ENCODE measurements around the gene GANC. TPM values are rescaled to one million over a fixed set of nuclear protein-coding genes. Genes with fewer than 3 reads are reported as not detected.
A peak's percentile ranks its signal among the peaks of the same experiment; 100 is the strongest.
"Not testable (repeated sequence)": the region's sequence is repeated elsewhere in the genome, so short reads cannot be mapped to it uniquely, and the experiment has no call there.

Gene GANC
- total and polyA plus RNA-seq, 4 donors, result 19.6 to 105 (median 53.6) TPM

DNA sequence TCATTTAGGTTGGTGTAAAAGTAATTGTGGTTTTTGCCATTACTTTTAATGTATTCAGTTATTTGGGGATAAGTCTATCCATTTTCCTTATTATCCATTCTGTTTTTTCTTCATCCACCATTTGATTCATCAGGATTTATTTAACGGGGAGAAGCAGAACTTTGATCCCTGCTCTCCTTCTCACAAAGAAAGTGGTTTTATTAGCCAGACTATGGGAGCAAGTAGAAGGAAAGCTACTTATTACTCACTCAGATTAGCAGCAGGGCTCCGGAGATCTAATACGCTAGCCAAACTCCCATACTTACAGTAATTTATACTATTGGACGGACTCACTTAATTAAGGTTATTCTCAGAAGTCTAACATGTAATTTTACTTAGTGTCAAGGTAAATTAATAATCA is 14.9 kb downstream of the GANC start:
- WGBS, 2 donors, result 96 to 98% methylated on average over 4 of the region's 4 CpGs
- H3K36me3 ChIP-seq (ENCODE audit: control insufficient read depth in 4 of 4, insufficient read depth in 4 of 4, low read length in 4 of 4), result peaks cover 9 to 28% (median 10%) of the 10 kb centered on the region in 4 donors
- ATAC-seq (ENCODE audit: insufficient read depth, low FRiP score), result no peak

DNA sequence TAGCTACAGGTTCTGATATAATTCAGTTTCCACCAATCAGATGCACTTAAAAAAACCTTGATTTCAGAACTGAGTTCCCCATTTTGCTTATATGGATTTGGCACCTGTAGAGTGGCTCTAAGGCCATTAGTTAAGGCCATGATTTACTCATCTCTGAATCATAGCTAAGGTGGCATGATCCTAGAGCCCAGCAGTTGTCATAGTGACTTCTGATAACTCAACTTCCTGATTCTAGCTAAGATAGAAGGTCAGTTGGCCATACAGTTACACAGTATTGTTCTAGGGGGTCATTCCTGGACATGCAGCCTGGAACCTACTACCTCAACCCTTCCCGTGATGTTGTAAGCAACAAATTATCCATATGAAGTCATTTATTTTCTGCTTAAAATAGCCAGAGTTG is 16.2 kb downstream of the GANC start:
- 93 to 95% methylated on average over 1 of the region's 1 CpG for WGBS, 2 donors
- Histone ChIP-seq H3K36me3 (ENCODE audit: control insufficient read depth in 4 of 4, insufficient read depth in 4 of 4, low read length in 4 of 4) (peaks cover 4 to 30% (median 8%) of the 10 kb centered on the region in 4 donors), H3K4me1 (ENCODE audit: control insufficient read depth in 5 of 5, insufficient read depth in 5 of 5, low read length in 5 of 5) (no peaks in the 10 kb centered on the region), H3K27me3 (ENCODE audit: control insufficient read depth in 3 of 3, insufficient read depth in 3 of 3, low read length in 2 of 3) (no peaks in the 10 kb centered on the region), H3K27ac (ENCODE audit: low read depth in 1 of 2, low read length in 1 of 2) (no peak overlapping the region), H3K9me3 (ENCODE audit: control insufficient read depth in 4 of 4, insufficient read depth in 3 of 4, low read length in 3 of 4) (no peaks in the 10 kb centered on the region), H3K4me3 (no peak overlapping the region), H3K9ac (ENCODE audit: insufficient read depth in 1 of 2, low read length in 2 of 2) (no peak overlapping the region)
- TF ChIP-seq, protein P1, sequence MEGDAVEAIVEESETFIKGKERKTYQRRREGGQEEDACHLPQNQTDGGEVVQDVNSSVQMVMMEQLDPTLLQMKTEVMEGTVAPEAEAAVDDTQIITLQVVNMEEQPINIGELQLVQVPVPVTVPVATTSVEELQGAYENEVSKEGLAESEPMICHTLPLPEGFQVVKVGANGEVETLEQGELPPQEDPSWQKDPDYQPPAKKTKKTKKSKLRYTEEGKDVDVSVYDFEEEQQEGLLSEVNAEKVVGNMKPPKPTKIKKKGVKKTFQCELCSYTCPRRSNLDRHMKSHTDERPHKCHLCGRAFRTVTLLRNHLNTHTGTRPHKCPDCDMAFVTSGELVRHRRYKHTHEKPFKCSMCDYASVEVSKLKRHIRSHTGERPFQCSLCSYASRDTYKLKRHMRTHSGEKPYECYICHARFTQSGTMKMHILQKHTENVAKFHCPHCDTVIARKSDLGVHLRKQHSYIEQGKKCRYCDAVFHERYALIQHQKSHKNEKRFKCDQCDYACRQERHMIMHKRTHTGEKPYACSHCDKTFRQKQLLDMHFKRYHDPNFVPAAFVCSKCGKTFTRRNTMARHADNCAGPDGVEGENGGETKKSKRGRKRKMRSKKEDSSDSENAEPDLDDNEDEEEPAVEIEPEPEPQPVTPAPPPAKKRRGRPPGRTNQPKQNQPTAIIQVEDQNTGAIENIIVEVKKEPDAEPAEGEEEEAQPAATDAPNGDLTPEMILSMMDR (IDR thresholded peaks at IDR 0.05; ENCODE audit: control extremely low read depth, extremely low read depth), result no peak
- DNase-seq, result no peak
- no peak for ATAC-seq (ENCODE audit: insufficient read depth, low FRiP score)

More for the DNA sequence above, 14.9 kb downstream of the GANC start:
- Histone ChIP-seq H3K27me3 (ENCODE audit: control insufficient read depth in 3 of 3, insufficient read depth in 3 of 3, low read length in 2 of 3) (no peaks in the 10 kb centered on the region), H3K4me3 (no peak overlapping the region), H3K4me1 (ENCODE audit: control insufficient read depth in 5 of 5, insufficient read depth in 5 of 5, low read length in 5 of 5) (no peaks in the 10 kb centered on the region), H3K27ac (ENCODE audit: low read depth in 1 of 2, low read length in 1 of 2) (no peak overlapping the region), H3K9ac (ENCODE audit: insufficient read depth in 1 of 2, low read length in 2 of 2) (no peak overlapping the region), H3K9me3 (ENCODE audit: control insufficient read depth in 4 of 4, insufficient read depth in 3 of 4, low read length in 3 of 4) (no peaks in the 10 kb centered on the region)
- TF ChIP-seq, protein P1 (IDR thresholded peaks at IDR 0.05; ENCODE audit: control extremely low read depth, extremely low read depth), result no peak
- DNase-seq, result no peak

DNA sequence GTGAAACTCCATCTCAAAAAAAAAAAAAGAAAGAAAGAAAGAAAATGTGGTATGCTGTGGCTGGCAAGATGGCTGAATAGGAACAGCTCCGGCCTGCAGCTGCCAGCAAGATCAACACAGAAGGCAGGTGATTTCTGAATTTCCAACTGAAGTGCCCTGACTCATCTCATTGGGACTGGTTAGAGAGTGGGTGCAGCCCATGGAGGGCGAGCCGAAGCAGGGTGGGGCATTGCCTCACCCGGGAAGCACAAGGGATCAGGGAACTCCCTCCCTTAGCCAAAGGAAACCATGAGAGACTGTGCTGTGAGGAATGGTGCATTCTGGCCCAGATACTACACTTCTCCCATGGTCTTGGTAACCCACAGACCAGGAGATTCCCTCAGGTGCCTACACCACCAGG is 28.0 kb downstream of the GANC start:
- peak overlapping the region in 1 of 2 donors; percentile 71 for H3K27ac ChIP-seq (ENCODE audit: low read depth in 1 of 2, low read length in 1 of 2)
- H3K4me3 ChIP-seq; H3K36me3 ChIP-seq (ENCODE audit: control insufficient read depth in 4 of 4, insufficient read depth in 4 of 4, low read length in 4 of 4); H3K9me3 ChIP-seq (ENCODE audit: control insufficient read depth in 4 of 4, insufficient read depth in 3 of 4, low read length in 3 of 4); DNase-seq; H3K27me3 ChIP-seq (ENCODE audit: control insufficient read depth in 3 of 3, insufficient read depth in 3 of 3, low read length in 2 of 3); H3K9ac ChIP-seq (ENCODE audit: insufficient read depth in 1 of 2, low read length in 2 of 2); ATAC-seq (ENCODE audit: insufficient read depth, low FRiP score); H3K4me1 ChIP-seq (ENCODE audit: control insufficient read depth in 5 of 5, insufficient read depth in 5 of 5, low read length in 5 of 5): not testable (repeated sequence)
- WGBS, 2 donors, result 78 to 96% methylated on average over 4 of the region's 4 CpGs

DNA sequence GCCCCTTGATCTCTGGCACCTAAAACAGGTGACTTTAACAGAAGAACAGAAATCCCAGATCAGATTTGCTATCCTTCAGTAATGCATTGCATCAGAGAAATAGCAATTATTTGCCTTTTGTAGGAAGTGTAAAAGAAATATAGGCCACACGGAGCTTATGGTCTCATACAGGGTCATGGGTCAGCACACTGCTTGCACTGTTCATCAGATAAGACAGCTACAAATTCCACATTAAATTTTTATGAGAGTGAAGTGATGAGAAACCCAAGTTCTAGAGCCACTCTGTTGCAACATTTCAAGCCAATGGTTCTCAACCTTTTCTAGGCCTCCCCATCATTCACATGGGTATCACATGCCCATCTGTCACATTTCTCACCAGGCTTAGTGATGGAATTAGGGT is 33.7 kb downstream of the GANC start:
- DNase-seq, result no peak
- TF ChIP-seq, protein P1 (IDR thresholded peaks at IDR 0.05; ENCODE audit: control extremely low read depth, extremely low read depth), result no peak
- Histone ChIP-seq H3K4me3 (no peak overlapping the region), H3K9me3 (ENCODE audit: control insufficient read depth in 4 of 4, insufficient read depth in 3 of 4, low read length in 3 of 4) (no peaks in the 10 kb centered on the region), H3K4me1 (ENCODE audit: control insufficient read depth in 5 of 5, insufficient read depth in 5 of 5, low read length in 5 of 5) (peaks cover 0 to 2% (median 0%) of the 10 kb centered on the region in 5 donors), H3K9ac (ENCODE audit: insufficient read depth in 1 of 2, low read length in 2 of 2) (no peak overlapping the region), H3K27ac (ENCODE audit: low read depth in 1 of 2, low read length in 1 of 2) (no peak overlapping the region), H3K36me3 (ENCODE audit: control insufficient read depth in 4 of 4, insufficient read depth in 4 of 4, low read length in 4 of 4) (peaks cover 12 to 24% (median 15%) of the 10 kb centered on the region in 4 donors), H3K27me3 (ENCODE audit: control insufficient read depth in 3 of 3, insufficient read depth in 3 of 3, low read length in 2 of 3) (no peaks in the 10 kb centered on the region)
- no peak for ATAC-seq (ENCODE audit: insufficient read depth, low FRiP score)
- WGBS, 2 donors, result 79 to 82% methylated on average over 1 of the region's 1 CpG

All from lung (tissue), 12 donors.